GM19099 (cell line): ENCODE data around the gene LSM12.

Experiments used
- POLR2A ChIP-seq: IDR thresholded peaks from 3 replicates; pipeline ENCODE4 v1.6.1; 2011; ENCODE audit warnings: low read depth; ENCODE audit not compliant: insufficient read length; ENCODE audit errors: extremely low read depth

LSM12 gene

DNA sequence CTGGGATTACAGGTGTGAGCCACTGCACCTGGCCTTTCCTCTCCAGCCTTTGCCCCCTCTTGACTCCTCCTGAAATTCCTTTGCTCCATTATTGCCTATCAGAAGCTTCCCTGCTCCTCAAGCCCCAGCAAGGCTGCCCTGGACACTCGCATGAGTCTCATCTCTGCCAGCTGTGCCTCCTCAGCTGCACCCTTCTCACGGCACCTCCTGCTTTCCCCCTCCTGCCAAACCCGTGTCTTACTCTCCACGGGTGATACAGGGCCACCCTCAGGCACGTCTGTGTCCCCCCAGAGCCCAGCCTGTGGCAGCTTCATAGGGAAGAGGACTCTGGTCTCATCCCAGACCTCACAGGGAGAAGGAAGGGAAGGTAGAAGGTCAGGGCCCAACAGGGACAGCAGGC is 19.4 kb upstream of the LSM12 start:
- no peak for TF ChIP-seq POLR2A

DNA sequence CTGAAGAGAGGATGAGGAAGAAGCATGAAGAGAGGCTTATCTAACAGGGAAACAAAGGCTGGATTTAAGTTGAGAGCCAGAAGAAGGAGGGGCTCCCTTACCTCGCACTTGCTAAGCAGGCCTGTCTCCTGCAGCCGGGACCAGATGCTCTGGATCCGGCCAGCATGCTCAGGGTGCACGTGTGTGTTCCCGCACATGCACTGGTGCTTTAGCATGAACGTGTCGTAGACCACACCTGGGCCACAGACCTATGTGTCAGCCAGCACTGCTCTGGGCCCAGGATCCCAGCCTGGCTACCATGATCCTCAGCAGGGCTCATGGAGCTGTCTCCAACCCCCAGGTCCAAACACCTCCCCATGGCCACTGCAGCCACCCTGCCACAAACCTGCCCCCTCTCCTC is 18.4 kb upstream of the LSM12 start:
- no peak for TF ChIP-seq POLR2A

DNA sequence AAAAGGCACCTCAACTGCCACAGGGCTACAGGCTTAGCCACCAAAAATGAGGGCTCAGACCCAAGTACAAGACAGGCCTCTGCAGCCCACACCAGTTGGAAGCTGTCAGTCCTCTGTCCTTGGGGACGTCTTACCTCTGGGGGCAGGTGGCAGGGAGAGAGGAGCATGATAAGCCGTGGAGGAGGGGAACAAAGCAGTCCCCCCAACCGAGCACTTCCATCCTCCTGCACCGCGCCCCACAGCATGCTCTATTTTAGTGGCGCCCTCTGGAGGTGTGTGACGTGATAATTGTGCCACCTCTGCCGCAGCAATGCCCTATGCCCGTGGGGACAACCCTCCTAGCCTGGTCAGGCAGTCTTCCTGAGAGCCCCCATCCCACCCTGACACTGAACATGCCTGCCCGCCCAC is 17.7 kb upstream of the LSM12 start:
- TF ChIP-seq POLR2A, result no peak

DNA sequence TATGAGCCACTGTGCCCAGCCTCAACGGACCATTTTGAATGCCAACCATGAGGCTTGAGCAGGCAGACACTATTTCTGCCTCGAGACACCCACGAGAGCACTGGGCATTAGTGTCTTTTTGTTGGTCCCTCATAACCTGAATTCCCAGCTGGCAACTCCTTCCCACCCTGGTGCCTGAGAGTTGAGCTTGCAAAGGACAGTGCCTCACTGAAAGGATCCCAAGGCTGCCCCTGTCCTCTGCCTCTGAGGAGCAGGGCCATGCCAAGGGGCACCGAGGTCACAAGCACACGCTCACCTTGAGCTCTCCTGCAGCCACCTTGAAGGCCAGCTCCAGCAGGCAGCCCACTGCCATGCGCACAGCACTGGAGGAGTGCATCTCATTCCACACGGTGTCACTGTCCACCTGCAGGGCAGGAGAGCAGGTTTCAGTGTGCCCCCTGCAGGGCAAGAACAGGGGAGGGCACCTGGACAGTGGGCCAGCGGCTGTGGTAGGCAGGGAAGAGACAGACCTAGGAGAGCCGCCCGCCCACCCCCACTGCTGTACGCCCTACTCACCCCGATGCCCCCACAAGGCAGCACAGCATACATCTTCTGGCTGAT is 16.9 kb upstream of the LSM12 start:
- TF ChIP-seq POLR2A, result no peak

DNA sequence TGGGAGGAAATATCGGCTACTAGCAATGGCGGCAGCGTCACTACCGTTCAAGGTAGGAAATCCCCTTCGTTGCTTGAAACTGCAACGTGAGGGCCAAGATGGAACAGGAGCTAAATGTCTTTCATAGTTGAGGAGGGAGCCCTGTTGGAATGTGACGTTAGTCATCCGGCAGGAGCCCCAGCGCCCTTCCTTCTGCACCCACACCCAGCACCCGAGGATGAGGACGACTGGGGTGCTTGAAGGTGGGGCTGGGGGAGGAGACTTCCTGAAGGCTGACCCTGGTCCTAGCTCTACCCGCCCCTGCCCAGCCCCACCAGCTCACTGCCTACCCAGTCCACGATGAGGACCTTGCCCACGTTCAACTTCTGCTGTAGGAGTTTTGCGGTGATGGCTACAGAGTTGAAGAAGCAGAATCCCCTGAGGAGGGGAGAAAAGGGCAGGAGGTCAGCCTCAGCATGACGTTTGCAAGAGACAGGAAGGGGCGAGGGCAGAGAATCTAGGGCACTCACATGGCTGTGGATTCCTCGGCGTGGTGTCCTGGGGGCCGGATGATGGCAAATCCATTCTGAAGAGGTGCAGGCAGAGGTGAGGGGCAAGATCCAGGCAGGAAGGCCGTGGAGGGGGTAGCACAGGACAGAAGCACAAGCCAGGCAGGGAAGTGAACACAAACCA is 15.9 kb upstream of the LSM12 start:
- no peak for TF ChIP-seq POLR2A

DNA sequence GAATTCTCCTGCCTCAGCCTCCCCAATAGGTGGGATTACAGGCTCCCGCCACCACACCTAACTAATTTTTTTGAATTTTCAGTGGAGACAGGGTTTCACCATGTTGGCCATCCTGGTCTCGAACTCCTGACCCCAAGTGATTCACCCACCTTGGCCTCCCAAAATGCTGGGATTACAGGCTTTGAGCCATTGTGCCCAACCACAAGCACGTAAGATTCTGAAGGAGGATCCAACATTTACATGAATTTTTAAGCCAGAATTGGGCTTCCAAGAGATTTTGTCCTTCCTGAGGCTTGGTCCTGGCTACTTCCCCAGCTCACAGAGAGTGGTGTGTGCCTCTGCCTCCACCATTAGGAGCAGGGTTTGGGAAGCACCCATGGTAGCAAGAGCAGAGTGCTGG is 15.2 kb upstream of the LSM12 start:
- no peak for TF ChIP-seq POLR2A

DNA sequence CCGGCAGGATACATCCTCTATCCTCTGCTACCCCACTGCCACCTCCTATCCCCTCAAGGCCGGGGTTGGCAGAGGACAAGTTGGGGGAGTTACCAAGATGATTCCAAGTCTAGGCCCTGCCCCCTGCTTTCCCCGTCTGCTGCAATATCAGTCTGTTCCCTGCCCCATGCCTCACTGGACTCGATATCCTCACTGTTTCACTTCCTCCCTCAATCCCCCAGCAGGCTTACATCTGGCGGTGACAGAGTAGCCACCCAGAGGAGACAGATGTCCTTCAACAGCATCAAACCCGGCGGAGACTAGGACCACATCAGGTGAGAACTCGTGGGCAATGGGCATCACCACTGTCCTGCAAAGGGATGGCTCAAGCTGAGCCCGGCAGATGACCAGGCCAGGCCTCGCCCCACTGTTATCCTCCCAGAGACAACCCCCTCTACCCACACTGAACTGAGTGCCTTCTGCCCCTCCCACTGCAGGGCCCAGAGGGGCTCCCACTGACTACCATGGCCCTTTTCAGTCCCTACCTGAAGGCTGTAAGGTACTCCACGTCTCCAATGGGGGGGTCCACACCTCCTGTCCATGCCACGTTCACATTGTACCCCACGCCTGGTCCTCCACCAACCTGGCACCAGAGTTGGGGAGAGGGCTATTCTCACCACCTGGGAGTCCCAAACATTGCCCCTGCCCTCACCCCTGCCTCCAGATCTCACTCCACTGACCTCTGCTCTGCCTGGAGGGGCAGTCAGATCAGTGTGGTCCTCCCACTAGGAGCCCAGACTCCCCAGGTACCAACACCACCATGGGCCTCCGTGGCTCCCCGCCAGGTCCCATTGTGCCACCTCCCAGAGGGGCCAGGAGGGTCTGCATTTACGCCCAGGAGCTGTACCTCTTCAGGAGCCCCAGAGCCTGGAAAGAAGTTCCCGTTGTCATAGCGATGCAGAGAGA is 13.7 kb upstream of the LSM12 start:
- no peak for TF ChIP-seq POLR2A

DNA sequence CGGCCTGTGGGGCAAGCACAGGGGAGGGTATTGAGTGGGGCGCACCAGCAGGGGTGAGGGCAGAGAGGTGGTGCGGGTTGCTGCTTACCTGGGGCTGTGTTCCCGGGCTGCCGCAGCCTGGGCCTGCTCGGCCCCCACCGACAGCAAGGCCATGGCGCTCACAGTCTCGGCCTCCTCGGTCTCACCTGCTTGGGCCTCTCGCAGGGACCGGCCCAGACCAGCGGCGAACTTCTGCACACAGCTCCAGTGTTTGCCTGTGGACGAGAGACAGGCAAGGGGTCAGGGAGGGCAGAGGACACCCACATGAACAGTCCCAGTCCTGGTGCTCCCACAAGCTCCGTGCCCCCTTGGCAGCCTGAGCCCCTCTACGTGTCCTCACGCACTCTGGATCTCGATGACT is 11.9 kb upstream of the LSM12 start:
- TF ChIP-seq POLR2A, result no peak

DNA sequence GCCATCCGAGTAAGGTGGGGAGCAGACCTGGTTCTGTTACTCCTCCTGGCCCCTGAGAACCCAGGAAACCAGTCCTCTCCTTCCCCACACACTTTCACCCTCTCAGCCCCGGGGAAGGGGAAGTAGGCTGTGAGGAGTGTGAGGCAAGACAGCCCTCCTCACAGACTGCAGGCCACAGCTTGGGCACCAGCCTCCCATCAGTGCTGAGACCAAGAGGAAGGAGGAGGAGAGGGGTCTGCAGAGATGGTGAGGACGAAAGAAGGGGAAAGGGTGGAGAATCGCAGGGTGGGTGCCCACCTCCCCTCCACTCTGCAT is 11.1 kb upstream of the LSM12 start:
- no peak for TF ChIP-seq POLR2A

DNA sequence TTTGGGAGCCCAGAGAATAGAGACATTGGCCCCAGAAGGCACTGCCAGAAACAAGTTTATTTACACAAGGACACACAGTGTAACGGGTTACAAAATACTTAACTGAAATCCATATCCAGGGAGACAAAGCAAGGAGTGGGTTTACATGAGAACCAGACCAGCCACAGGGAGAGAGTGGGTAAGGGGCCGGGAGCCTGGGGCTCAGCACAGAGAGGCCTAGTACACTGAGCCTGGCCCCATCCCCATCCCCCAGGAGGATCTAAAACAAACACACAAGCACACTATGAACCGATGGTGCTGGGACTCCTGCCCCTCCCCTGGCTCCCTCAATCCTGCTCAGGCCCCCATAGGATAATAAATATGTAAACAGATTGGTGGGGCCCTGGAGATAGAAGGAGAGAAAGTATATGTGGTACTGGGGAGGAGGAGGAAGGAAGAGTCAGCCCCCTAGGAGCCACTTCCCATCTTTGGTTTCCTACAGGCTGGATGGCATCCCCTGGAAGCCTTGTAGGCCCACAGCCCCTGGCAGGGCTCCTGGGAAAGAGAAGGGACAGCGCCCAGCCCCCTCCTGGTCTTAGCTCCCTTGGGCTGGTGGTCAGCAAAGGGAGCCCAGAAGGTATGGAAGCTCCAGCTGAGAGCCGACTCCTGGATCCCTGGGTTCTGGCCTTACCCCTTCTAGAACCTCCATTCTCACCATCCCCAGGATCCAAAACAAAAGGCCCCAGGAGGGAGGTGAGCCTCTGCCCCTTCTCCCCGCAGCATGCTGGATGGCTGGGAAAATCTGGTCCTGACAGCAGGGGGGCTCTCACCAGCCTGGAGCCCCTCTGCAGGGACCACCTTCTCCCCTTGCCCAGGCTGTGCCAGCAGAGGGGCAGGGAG is 10.5 kb upstream of the LSM12 start:
- TF ChIP-seq POLR2A, result no peak

DNA sequence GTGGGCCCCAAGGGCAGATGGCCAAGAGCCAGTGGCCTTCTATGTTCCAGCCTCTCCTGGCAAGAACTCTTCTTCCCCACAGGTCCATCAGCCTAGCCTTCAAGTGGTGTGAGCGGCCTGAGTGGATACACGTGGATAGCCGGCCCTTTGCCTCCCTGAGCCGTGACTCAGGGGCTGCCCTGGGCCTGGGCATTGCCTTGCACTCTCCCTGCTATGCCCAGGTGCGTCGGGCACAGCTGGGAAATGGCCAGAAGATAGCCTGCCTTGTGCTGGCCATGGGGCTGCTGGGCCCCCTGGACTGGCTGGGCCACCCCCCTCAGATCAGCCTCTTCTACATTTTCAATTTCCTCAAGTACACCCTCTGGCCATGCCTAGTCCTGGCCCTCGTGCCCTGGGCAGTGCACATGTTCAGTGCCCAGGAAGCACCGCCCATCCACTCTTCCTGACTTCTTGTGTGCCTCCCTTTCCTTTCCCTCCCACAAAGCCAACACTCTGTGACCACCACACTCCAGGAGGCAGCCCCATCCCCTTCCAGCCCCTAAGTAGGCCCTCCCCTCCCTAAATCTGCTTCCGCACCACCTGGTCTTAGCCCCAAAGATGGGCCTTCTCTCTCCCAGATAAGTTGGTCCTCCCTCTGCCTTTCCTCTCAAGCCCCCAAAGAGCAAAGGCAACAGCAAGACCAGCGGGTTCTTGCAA is 9.3 kb upstream of the LSM12 start:
- TF ChIP-seq POLR2A, result no peak

DNA sequence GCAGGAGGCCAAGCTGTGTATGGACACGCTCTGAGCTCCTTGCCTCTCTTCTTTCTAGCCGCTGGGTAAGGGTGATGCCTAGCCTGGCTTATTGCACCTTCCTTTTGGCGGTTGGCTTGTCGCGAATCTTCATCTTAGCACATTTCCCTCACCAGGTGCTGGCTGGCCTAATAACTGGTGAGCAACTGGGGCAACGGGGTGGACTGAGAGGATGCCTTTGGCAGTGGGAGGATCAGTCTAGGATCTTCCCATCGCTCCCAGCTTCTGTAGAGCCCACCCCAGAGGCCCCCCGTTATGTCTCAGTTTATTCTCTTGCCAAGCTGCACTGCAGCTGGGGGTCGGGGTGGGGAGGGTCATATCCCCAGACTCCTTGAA is 8.4 kb upstream of the LSM12 start:
- no peak for TF ChIP-seq POLR2A

DNA sequence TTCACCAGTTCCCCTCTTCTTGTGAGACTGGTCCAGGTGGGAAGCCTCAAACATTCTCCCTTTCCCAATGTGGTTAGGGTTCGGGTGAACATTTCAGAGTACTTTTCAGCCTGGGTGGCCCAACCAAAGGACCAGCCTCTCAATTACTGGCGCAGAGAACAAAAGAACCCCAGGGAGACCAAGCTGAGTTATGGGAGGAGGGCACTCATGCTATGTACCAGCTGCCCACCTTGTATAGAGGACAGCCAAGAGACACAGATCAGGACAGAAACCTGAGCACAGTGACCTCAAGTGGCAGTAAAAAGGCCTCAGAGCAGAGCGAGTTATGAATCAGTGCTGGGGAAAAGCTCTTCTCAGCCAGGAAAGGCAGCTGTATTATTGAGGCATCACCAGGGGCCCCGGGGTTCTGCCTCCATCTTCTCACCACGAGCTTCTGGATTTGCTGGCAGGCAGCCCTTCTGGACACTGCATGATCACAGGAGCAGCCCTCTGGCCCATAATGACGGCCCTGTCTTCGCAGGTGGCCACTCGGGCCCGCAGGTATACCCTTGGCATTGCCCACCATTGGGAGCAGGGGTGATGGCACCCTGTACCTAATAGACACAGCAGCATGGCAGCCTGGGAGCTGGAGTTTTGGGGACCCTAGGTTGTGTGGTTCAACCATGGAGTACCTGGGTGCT is 7.9 kb upstream of the LSM12 start:
- TF ChIP-seq POLR2A, result no peak

DNA sequence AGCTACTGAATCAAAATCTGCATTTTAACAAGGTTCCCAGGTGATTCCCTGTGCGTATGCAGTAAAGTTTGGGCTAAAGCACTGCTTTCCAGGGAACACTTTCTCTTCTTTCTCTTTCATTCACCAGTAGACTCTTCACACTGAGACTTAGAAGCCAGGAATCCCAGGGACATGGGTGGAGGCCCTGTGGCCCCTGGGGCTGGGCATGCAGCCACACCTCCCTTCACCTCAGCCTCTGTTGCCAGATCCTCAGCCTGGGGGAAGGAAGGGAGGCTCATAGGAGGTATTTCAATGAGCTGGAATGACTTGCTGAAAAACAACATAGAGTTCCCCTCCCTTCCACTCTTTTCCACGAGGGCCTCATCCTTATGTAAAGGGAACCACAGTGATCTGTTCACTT is 5.3 kb upstream of the LSM12 start:
- no peak for TF ChIP-seq POLR2A

DNA sequence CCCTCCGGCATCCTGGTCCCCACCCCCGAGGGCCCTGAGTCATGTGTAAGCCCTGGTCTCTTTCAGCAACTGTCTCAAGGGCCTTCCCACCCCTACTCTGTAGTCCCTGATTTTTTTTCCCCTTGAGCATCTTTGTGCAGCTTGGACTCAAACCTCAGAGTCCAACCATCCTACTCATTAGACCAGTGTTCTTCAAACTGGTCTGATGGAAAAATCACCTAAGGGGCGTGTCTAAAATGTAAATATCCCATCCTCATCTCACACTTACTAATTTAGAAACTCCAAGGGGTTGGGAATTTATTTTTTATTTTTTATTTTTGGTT is 4.7 kb upstream of the LSM12 start:
- no peak for TF ChIP-seq POLR2A
